Femur (tissue), 1 donor: Measurements from ENCODE around the gene EEF1A2.
"Not testable (repeated sequence)": the region's sequence is repeated elsewhere in the genome, so short reads cannot be mapped to it uniquely, and the experiment has no call there.

Experiments used
- DNase-seq: peaks from one replicate; pipeline ENCODE4 v3.0.0-alpha.2; 2017

The EEF1A2 gene

DNA sequence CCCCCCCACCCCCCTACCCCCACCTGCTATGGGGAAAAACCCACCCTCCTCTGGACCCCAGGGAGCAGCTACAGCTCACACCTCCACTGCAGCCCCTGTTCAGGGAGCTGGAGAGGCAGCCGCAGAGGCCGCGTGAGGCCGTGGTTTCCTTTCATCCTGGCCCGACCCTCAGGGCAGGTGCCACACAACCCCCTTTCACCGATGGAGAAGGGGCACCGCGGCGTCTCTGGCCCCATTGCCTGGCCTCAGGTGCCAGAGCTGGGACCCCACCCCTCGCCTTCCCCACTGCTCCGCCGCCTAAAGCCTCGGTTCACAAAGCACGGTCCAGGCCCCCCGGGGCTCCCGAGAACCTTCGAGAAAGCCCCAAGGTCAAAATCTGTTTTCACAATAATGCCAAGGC lies 14.6 kb downstream of the EEF1A2 start:
- DNase-seq, result no peak

DNA sequence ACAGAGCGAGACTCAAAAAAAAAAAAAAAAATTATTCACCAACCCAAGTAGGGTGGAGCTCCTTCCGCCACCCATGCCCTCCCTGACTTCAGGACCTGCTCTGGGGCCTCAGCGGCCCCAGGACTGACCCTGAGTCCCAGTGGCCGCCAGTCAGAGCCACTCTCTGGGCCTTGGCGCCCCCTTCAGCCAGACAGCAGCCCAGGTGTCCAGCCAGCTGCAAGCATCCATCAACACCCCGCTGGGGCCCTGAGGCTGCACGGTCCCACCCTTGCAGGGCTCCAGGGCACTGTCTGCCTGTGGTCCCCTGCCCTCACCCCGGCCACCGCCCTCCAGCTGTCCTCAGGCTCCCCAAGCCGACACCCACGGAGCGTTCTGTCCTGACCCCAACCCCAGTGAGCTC lies 15.0 kb downstream of the EEF1A2 start:
- no peak for DNase-seq

DNA sequence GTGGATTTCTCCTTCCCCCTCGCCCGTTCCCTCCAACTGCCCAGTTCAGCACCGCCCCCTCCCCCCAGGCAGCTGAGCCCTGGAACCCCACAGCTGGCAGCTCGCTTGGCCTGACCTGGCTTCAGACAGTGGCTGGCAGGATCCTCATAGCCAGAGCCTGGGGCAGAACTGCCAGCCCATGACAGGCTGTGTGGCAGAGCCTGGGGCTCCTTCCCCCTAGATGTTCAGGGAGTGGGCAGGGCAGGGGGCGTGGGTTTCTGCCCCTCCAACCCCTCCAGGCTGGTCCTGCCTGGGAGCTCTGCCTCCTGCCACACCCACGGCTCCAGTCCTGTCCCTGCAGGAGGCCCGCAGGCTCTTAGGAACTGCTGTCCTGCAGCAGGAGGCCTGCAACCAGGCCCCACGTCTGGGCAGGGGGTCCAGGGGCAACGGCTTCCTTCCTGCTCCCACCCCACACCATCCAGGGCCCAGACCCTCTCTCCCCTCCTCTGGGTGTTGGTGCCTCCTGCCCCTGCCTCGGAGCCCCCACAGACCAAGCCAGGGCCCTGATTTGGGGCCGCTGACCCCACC lies 16.8 kb downstream of the EEF1A2 start:
- DNase-seq, result no peak

DNA sequence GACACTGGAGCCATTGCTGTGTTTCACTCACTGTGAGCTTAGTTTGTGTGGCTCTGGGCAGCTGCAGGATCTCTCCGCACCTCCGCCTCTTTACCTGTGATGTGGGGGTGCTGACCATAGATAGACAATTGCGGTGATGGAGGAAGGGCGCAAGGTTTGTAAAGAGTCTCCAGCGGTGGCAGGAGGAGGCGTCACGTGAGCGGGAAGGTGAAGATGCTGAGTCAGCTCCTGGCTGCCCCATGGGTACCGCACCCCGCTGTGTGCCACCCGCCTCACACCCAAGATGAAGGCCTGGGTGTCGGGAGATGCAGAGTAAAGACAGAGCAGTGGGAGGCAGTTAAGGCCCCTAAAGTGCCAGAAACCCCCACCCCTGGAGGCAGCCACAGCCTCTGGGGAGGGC lies 17.4 kb downstream of the EEF1A2 start:
- no peak for DNase-seq

- not testable (repeated sequence) for DNase-seq
Measured at GRCh38 chr20:63479695-63480419, 19.0 kb downstream of the EEF1A2 start.

DNA sequence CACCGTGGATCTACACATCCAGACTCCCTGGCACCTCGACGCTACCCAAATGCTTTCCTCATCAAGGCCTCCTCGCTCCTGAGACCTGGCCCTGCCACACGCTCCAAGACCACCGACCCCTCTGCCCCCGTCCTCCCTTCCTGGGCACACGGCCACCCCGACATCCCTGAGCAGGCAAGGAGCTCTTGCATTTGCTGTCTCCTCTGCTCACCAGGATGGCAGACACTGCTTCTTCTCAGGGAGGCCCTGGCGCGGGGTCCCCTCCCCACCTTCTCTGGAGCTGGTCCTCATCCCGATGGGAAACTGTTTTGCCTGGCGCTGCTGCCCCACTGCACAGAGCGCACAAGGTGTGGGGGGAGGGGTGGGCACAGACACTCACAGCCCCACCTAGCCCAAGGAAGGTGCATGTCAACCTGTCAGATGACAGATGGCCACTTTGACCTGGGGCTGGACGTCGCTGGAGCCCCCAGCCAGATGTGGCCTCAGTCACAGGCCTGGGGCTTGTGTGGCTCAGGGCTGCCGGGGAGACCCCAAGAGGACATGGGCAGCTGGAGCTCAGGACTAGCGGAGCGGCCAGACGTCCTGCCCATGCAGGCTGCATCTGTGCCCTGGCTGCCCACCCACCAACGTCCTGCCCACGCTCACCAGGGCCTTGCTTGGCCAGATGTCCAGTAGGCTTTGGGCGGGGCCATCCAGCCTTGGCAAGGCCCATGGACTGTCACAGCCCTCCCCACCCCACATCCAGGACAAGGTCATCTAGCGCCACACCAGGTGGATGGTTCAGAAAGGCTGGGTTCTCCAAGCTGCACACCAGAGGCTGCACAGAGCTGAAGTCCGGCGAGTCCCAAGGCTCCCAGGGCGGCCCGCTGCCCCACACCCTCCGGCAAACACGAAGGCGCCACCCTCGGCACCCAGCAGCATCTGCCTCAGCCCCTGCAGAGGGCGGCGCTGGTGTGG lies 20.3 kb downstream of the EEF1A2 start:
- no peak for DNase-seq

GRCh38 chr20:63477944-63478343 lies 20.9 kb downstream of the EEF1A2 start:
- no peak for DNase-seq

GRCh38 chr20:63477061-63477616 lies 21.7 kb downstream of the EEF1A2 start:
- DNase-seq, result no peak

DNA sequence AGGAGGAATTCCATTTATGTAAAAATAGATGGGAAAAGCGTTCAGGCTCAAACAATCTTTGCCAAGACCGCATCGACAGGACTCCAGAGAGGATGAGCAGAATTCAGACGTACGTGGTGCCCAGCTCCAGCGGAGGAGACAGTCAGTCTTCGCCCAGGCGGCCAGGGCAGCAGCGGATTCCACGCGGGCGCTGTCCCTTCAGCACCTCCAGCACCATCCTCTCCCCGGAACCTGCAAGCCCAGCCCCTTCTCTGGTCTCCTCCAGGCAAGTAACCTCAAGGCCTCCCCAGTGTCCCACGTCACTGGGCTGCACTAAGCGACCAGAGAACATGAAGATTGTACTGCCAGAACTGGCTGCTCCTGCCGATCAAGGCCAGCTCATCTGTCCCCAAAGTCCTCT lies 23.7 kb downstream of the EEF1A2 start:
- DNase-seq, result no peak

GRCh38 chr20:63473555-63474449 lies 25.1 kb downstream of the EEF1A2 start:
- no peak for DNase-seq

DNA sequence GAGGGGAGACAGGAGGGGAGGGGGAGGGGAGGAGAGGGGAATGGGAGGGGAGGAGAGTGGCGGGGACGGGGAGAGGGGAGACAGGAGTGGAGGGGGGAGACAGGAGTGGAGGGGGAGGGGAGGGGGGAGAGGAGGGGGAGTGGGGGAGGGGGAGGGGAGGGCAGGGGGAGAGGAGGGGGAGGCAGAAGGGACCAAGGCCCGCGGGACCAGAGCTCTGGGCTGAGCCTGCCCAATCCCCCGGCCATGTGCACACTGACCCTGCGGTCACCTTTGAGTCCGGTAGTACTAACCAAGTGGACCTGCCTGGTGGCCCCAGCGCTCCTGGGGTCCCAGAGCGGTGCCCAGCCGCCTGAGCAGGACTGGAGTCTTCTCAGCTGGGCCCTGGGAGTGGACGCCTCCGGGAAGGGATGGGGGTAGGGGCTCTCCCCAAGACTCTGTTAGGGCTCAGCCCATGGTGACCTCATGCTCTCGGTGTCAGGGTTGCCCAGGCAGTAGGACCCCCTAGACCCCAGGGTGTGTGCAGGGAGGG lies 26.0 kb downstream of the EEF1A2 start:
- DNase-seq, result no peak

- no peak for DNase-seq
Measured at GRCh38 chr20:63471981-63472831, 26.7 kb downstream of the EEF1A2 start, which contains the start of gene KCNQ2. TSS of gene KCNQ2 (minus strand) at chr20:63472655. CDS start at chr20:63472463, 192 bp downstream.

DNA sequence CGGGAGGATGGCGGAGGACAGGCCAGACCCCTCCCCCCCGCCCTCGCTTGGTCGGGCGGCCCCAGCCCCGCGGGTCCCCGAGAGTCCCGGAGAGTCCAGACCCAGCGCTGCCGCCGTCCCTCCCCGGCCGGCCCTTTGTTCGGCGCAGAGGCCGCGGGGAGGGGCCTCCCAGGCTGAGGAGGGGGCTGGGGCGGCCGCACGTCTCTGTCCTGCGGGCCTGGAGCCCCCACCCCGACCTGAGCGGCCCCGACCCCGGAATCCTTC lies 27.2 kb downstream of the EEF1A2 start:
- no peak for DNase-seq

GRCh38 chr20:63471002-63471716 lies 27.7 kb downstream of the EEF1A2 start:
- no peak for DNase-seq

DNA sequence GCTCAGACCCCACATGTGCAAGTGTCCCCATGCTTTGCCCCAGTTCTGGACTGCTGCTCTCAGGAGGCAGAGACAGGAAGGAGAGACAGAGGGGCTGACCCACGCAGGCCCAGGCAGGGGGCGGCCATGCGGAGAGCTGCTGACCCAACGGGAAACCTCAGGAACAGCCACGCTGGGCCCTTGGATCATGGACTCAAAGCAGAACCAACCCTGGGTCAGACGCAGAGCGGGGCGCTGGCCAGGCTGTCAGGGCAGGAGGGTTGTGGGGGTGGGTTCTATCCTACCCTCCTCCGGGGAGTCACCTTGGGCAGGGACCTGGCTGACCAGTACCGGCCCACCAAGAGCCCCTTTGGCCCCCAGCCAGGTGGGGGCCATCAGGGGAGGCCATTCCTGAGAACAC lies 28.5 kb downstream of the EEF1A2 start:
- no peak for DNase-seq

GRCh38 chr20:63469713-63470101 lies 29.2 kb downstream of the EEF1A2 start:
- no peak for DNase-seq

- no peak for DNase-seq
Measured at GRCh38 chr20:63469019-63469712, 29.7 kb downstream of the EEF1A2 start.

GRCh38 chr20:63468421-63468820 lies 30.5 kb downstream of the EEF1A2 start:
- no peak for DNase-seq

DNA sequence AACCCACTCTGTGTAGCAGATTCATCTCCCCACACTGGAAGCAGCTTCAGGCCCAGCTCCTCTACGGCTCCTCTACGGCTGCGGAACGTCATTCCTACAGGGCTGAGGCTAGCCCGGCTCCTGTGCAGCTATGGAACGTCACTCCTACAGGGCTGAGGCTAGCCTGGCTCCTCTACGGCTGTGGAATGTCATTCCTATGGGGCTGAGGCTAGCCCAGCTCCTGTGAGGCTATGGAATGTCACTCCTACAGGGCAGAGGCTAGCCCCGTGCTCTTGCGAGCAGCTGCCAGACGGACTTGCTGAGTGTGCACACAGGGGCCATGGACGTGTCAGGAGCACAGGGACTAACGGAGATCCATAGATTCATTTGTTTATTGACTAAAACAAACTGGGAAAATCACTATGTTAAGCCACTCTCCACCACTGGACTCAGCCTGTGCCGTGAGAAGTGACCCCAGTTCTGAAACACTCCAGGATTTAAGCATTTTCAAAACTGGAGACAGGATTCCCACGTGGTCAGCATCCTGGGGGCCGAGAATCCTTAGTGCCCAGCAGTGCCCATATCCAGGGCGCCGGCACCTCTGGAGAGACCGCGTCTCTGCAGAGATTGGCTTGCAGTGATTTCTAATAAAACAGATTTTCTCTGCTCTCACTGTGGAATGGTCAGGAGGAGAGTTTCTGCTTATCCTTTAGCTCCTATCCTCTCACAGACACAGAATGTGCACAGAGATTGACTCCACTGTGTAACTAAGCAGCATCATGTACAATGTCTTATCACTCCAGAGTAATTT lies 31.4 kb downstream of the EEF1A2 start:
- no peak for DNase-seq
